Activated T-helper 1 cell treated with Interleukin-2 at 50 U/mL for 16 hours (primary cell): ENCODE measurements around the gene NMRAL1.

ENCODE experiments used
- DNase-seq: peaks from one replicate; pipeline ENCODE4 v3.0.0-alpha.2; 2020; ENCODE audit warnings: low read depth

NMRAL1 gene

GRCh38 chr16:4505356-4506147 is 31.1 kb upstream of the NMRAL1 start:
- DNase-seq = peak; percentile 69

- no peak for DNase-seq
Measured at GRCh38 chr16:4501071-4501478, 26.6 kb upstream of the NMRAL1 start.

- DNase-seq = no peak
Measured at GRCh38 chr16:4500272-4500671, 25.8 kb upstream of the NMRAL1 start.

GRCh38 chr16:4499196-4499555 is 24.8 kb upstream of the NMRAL1 start:
- no peak for DNase-seq

GRCh38 chr16:4498546-4499195 is 24.2 kb upstream of the NMRAL1 start:
- no peak for DNase-seq

GRCh38 chr16:4496305-4496704 is 21.9 kb upstream of the NMRAL1 start:
- no peak for DNase-seq

GRCh38 chr16:4495766-4496165 is 21.3 kb upstream of the NMRAL1 start:
- no peak for DNase-seq

- DNase-seq = no peak
Measured at GRCh38 chr16:4494746-4495490, 20.5 kb upstream of the NMRAL1 start.

- no peak for DNase-seq
Measured at GRCh38 chr16:4491898-4492297, 17.5 kb upstream of the NMRAL1 start.

GRCh38 chr16:4489030-4489429 is 14.6 kb upstream of the NMRAL1 start:
- no peak for DNase-seq

GRCh38 chr16:4488499-4488967 is 14.1 kb upstream of the NMRAL1 start:
- DNase-seq = no peak

GRCh38 chr16:4487955-4488498 is 13.6 kb upstream of the NMRAL1 start:
- no peak for DNase-seq

- DNase-seq = no peak
Measured at GRCh38 chr16:4486126-4486893, 11.9 kb upstream of the NMRAL1 start.

- DNase-seq = no peak
Measured at GRCh38 chr16:4481963-4482362, 7.5 kb upstream of the NMRAL1 start.

- no peak for DNase-seq
Measured at GRCh38 chr16:4481526-4481925, 7.1 kb upstream of the NMRAL1 start.

GRCh38 chr16:4477966-4478365 is 3.5 kb upstream of the NMRAL1 start:
- DNase-seq = no peak

- DNase-seq = peak; percentile 91
Measured at GRCh38 chr16:4475880-4476788, 1.7 kb upstream of the NMRAL1 start, which contains the start of gene HMOX2. Gene HMOX2, plus strand, starts transcription at chr16:4476398. Its CDS starts 29,127 bp downstream, at chr16:4505525.

GRCh38 chr16:4472880-4473279 is 1.5 kb downstream of the NMRAL1 start:
- DNase-seq = no peak

GRCh38 chr16:4471869-4472268 is 2.6 kb downstream of the NMRAL1 start:
- DNase-seq = no peak

- DNase-seq = no peak
Measured at GRCh38 chr16:4468972-4469371, 5.5 kb downstream of the NMRAL1 start.

GRCh38 chr16:4467916-4468315 is 6.5 kb downstream of the NMRAL1 start:
- DNase-seq = no peak
